Endothelial cell (in vitro differentiated cells): ENCODE data around the gene KLF15. TPM values are rescaled to one million over a fixed set of nuclear protein-coding genes. Genes with fewer than 3 reads are reported as not detected.

Source experiments
- DNase-seq: peaks from one replicate; pipeline ENCODE4 v3.0.0; 2021; ENCODE audit warnings: low spot score
- H3K27ac Mint-ChIP-seq: one replicate; pipeline ENCODE4 v1.8.0; 2021; ENCODE audit warnings: mixed read lengths, inconsistent platforms; ENCODE audit not compliant: unreplicated experiment
- H3K27me3 Mint-ChIP-seq: one replicate; pipeline ENCODE4 v1.8.0; 2021; ENCODE audit warnings: mild to moderate bottlenecking, moderate library complexity, mixed read lengths, inconsistent platforms; ENCODE audit not compliant: unreplicated experiment
- H3K36me3 Mint-ChIP-seq: one replicate; pipeline ENCODE4 v1.8.0; 2021; ENCODE audit warnings: mild to moderate bottlenecking, low read depth, mixed read lengths, inconsistent platforms; ENCODE audit not compliant: unreplicated experiment
- H3K4me1 Mint-ChIP-seq: one replicate; pipeline ENCODE4 v1.8.0; 2021; ENCODE audit warnings: mild to moderate bottlenecking, mixed read lengths, inconsistent platforms; ENCODE audit not compliant: unreplicated experiment
- H3K4me3 Mint-ChIP-seq: one replicate; pipeline ENCODE4 v1.8.0; 2021; ENCODE audit warnings: mild to moderate bottlenecking, mixed read lengths, inconsistent platforms; ENCODE audit not compliant: unreplicated experiment
- H3K9me3 Mint-ChIP-seq: one replicate; pipeline ENCODE4 v1.8.0; 2021; ENCODE audit warnings: mixed read lengths, inconsistent platforms; ENCODE audit not compliant: unreplicated experiment
- total RNA-seq: library from RNA; stranded (reverse); fragmentation: NEBNext Ultra II Directional; extraction: Animal tissue kit (Norgen Biotek cat#: 25700); gene quantifications from one replicate; pipeline ENCODE4 v1.2.1, GENCODE V29; 2021; ENCODE audit not compliant: unreplicated experiment
- TF ChIP-seq, protein P1 (sequence below): fragments of 200-600 bp; sonication (generic); IDR thresholded peaks from one replicate; pipeline ENCODE4 v1.5.0; 2021; ENCODE audit warnings: antibody characterized with exemption; ENCODE audit not compliant: unreplicated experiment

Gene KLF15
- total RNA-seq, 1 donor from 2014 or later, result 0.67 TPM

DNA sequence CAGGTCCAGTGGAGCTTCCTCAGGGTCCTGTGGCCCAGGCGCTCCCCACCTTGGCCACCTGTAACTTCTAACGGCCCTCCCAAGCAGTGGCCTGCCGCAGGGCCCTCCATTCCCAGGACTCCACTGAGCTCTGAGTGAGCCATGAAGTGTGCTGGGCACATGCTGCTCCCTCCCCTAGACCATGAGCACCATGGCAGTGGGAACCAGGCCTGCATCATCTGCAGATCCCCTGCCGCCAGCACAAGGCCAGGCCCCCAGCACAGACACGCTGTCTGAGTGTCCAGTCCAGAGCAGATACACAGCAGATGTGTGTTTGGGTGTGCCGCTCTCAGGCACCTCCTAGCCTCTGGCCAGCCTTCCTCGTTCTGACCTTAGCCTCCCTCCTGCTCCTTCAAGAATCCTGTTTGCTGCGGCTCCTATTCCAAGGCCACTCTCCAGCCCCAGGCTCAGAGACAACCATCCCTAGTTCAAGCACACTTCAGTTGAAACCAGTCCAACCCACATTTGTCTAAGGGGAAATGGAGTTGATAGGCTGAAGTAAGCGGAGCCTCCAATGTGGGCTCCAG, 7.0 kb upstream of the KLF15 start:
- no peak for DNase-seq
- TF ChIP-seq, protein P1, sequence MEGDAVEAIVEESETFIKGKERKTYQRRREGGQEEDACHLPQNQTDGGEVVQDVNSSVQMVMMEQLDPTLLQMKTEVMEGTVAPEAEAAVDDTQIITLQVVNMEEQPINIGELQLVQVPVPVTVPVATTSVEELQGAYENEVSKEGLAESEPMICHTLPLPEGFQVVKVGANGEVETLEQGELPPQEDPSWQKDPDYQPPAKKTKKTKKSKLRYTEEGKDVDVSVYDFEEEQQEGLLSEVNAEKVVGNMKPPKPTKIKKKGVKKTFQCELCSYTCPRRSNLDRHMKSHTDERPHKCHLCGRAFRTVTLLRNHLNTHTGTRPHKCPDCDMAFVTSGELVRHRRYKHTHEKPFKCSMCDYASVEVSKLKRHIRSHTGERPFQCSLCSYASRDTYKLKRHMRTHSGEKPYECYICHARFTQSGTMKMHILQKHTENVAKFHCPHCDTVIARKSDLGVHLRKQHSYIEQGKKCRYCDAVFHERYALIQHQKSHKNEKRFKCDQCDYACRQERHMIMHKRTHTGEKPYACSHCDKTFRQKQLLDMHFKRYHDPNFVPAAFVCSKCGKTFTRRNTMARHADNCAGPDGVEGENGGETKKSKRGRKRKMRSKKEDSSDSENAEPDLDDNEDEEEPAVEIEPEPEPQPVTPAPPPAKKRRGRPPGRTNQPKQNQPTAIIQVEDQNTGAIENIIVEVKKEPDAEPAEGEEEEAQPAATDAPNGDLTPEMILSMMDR, result no peak
- no peak overlapping the region for H3K27ac Mint-ChIP-seq
- no peaks in the 10 kb centered on the region for H3K36me3 Mint-ChIP-seq
- peak overlapping the region; percentile 65 for H3K4me3 Mint-ChIP-seq
- no peaks in the 10 kb centered on the region for H3K9me3 Mint-ChIP-seq
- no peaks in the 10 kb centered on the region for H3K4me1 Mint-ChIP-seq
- H3K27me3 Mint-ChIP-seq, result peaks cover 3% of the 10 kb centered on the region

- H3K27me3 Mint-ChIP-seq, result peaks cover 10% of the 10 kb centered on the region
Observed at GRCh38 chr3:126361211-126361610, 4.0 kb upstream of the KLF15 start.

GRCh38 chr3:126360714-126361060, 3.5 kb upstream of the KLF15 start:
- Mint-ChIP-seq H3K27me3 (peaks cover 11% of the 10 kb centered on the region), H3K4me1 (peaks cover 6% of the 10 kb centered on the region), H3K9me3 (no peaks in the 10 kb centered on the region), H3K4me3 (no peak overlapping the region), H3K36me3 (no peaks in the 10 kb centered on the region), H3K27ac (no peak overlapping the region)
- TF ChIP-seq, protein P1, result no peak
- no peak for DNase-seq

More at GRCh38 chr3:126361211-126361610, 4.0 kb upstream of the KLF15 start:
- DNase-seq, result no peak
- no peaks in the 10 kb centered on the region for H3K36me3 Mint-ChIP-seq
- peaks cover 5% of the 10 kb centered on the region for H3K4me1 Mint-ChIP-seq
- TF ChIP-seq, protein P1, result no peak
- no peak overlapping the region for H3K27ac Mint-ChIP-seq
- H3K9me3 Mint-ChIP-seq, result no peaks in the 10 kb centered on the region
- no peak overlapping the region for H3K4me3 Mint-ChIP-seq

DNA sequence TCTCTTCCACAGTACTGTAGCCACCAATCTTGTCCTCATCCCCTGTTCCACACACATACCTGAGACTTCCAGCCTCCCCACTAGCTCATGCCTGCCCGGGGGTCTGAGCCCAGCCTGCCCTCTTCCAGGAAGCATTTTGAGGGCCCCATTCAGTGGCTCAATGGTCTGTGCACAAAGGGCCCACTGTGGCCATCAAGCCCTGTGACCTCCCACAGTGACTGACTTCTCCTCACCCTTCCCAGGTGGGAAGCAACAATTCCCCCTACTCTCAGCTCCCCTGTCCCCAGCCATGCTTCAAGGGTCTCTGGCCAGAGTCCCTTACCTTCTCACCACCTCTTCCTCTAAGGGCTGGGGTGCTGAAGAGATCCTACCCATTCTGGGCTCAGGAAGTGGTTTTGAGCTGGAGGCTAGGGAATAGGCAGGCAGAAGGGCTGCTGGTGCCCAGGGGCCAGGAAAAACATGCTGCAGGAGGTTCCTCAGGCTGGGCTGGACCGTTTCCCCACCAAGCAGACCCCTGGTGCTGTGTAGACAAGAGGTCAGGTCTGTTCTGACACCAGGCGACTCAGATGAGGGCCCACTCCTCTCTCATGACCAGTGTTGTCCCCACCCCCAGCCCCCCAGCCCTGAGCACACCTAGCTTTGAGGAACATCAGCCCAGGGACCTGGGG, 3.0 kb upstream of the KLF15 start:
- Mint-ChIP-seq H3K4me3 (no peak overlapping the region), H3K27me3 (peaks cover 11% of the 10 kb centered on the region), H3K4me1 (peaks cover 11% of the 10 kb centered on the region), H3K27ac (no peak overlapping the region), H3K36me3 (no peaks in the 10 kb centered on the region), H3K9me3 (no peaks in the 10 kb centered on the region)
- no peak for DNase-seq
- TF ChIP-seq, protein P1, result no peak

GRCh38 chr3:126358816-126359181, 1.6 kb upstream of the KLF15 start:
- TF ChIP-seq, protein P1, result no peak
- Mint-ChIP-seq H3K36me3 (no peaks in the 10 kb centered on the region), H3K27me3 (peaks cover 11% of the 10 kb centered on the region), H3K4me1 (peaks cover 11% of the 10 kb centered on the region), H3K4me3 (no peak overlapping the region), H3K9me3 (no peaks in the 10 kb centered on the region), H3K27ac (no peak overlapping the region)
- DNase-seq, result no peak
